DOHH2 (cell line): ENCODE results near the gene SLC6A11.

ENCODE experiments used
- H3F3A ChIP-seq: fragments of 200-600 bp; sonication (generic), shearing (Covaris generic); 2 replicates; pipeline ENCODE4 v1.6.0; 2016; ENCODE audit warnings: antibody characterized with exemption, mild to moderate bottlenecking; ENCODE audit not compliant: control insufficient read depth, insufficient read depth
- H3K27ac ChIP-seq: fragments of 200-600 bp; sonication (generic); 2 replicates; pipeline ENCODE4 v1.5.1; 2014; ENCODE audit warnings: low read depth, mild to moderate bottlenecking, low read length, moderate library complexity
- H3K27me3 ChIP-seq: fragments of 200-600 bp; sonication (generic); 2 replicates; pipeline ENCODE4 v1.6.1; 2014; ENCODE audit warnings: mild to moderate bottlenecking, low read length, mixed read lengths; ENCODE audit not compliant: control insufficient read depth
- H3K36me3 ChIP-seq: fragments of 200-600 bp; sonication (generic); 2 replicates; pipeline ENCODE4 v1.6.1; 2014; ENCODE audit warnings: mild to moderate bottlenecking, low read length, moderate library complexity, mixed read lengths; ENCODE audit not compliant: control insufficient read depth
- H3K4me1 ChIP-seq: fragments of 200-600 bp; sonication (generic); 2 replicates; pipeline ENCODE4 v1.6.1; 2014; ENCODE audit warnings: mild to moderate bottlenecking, low read length, mixed read lengths; ENCODE audit not compliant: control insufficient read depth
- H3K4me2 ChIP-seq: fragments of 200-600 bp; sonication (generic); 2 replicates; pipeline ENCODE4 v1.6.0; 2014; ENCODE audit warnings: mild to moderate bottlenecking, low read length, moderate library complexity
- H3K4me3 ChIP-seq: fragments of 200-600 bp; sonication (generic); 2 replicates; pipeline ENCODE4 v1.5.1; 2014; ENCODE audit warnings: mild to moderate bottlenecking, low read length, mixed read lengths
- H3K79me2 ChIP-seq: fragments of 200-600 bp; sonication (generic); 2 replicates; pipeline ENCODE4 v1.6.1; 2014; ENCODE audit warnings: mild to moderate bottlenecking, low read length, mixed read lengths; ENCODE audit not compliant: control insufficient read depth
- H3K9me2 ChIP-seq: fragments of 200-600 bp; sonication (generic); replicated peaks from 2 replicates; pipeline ENCODE4 v1.6.1; 2014; ENCODE audit warnings: mild to moderate bottlenecking, low read length, mixed read lengths; ENCODE audit not compliant: control insufficient read depth
- H3K9me3 ChIP-seq: fragments of 200-600 bp; sonication (generic); 2 replicates; pipeline ENCODE4 v1.6.1; 2014; ENCODE audit warnings: antibody characterized with exemption, low read length, mixed read lengths; ENCODE audit not compliant: control insufficient read depth, insufficient read depth
- H4K20me1 ChIP-seq: fragments of 200-600 bp; sonication (generic); 2 replicates; pipeline ENCODE4 v1.6.0; 2014; ENCODE audit warnings: low read depth, mild to moderate bottlenecking, antibody characterized with exemption, low read length, moderate library complexity; ENCODE audit not compliant: control insufficient read depth, insufficient read depth
- EZH2phosphoT487 ChIP-seq: fragments of 200-600 bp; sonication (generic); IDR thresholded peaks from 2 replicates; pipeline ENCODE4 v1.6.1; 2017; ENCODE audit warnings: borderline replicate concordance, mild to moderate bottlenecking, antibody characterized with exemption, low read length, moderate library complexity, mixed read lengths
- TF ChIP-seq, protein P1 (sequence below): fragments of 200-600 bp; sonication (generic); IDR thresholded peaks from one replicate; pipeline ENCODE4 v1.5.1; 2014; ENCODE audit warnings: antibody characterized with exemption, mild to moderate bottlenecking, low read depth, low read length; ENCODE audit not compliant: poor library complexity, severe bottlenecking

Gene SLC6A11

DNA sequence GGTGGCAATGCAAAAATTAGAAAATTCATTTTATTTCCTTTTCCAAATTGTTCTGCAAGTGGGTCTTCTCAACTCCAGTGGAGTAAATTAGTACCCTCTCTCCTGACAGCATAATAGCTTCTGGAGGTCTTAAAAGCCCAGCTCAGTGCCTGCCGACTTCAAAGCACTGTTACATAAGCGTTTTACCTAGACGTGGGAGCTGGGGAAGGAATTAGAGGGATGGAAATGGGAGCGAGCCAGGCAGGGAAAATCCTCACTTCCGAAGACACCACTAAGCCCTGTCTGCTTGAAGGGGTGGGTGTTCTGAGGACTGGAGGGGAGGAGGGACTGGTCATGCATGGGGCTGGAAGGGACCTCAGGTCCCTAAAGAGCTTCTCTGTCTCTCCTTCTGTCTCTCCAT is 99.3 kb downstream of the SLC6A11 start:
- no peaks in the 10 kb centered on the region for H3K36me3 ChIP-seq

GRCh38 chr3:10917176-10917575 is 101.1 kb downstream of the SLC6A11 start:
- Histone ChIP-seq H3K4me1 (no peaks in the 10 kb centered on the region), H4K20me1 (no peaks in the 10 kb centered on the region), H3K36me3 (no peaks in the 10 kb centered on the region), H3K4me3 (no peak overlapping the region), H3F3A (no peaks in the 10 kb centered on the region), H3K9me3 (no peaks in the 10 kb centered on the region), H3K4me2 (no peak overlapping the region), H3K79me2 (no peaks in the 10 kb centered on the region), H3K9me2 (no peaks in the 10 kb centered on the region), H3K27me3 (no peaks in the 10 kb centered on the region), H3K27ac (no peak overlapping the region)
- TF ChIP-seq EZH2phosphoT487, result no peak
- TF ChIP-seq, protein P1, sequence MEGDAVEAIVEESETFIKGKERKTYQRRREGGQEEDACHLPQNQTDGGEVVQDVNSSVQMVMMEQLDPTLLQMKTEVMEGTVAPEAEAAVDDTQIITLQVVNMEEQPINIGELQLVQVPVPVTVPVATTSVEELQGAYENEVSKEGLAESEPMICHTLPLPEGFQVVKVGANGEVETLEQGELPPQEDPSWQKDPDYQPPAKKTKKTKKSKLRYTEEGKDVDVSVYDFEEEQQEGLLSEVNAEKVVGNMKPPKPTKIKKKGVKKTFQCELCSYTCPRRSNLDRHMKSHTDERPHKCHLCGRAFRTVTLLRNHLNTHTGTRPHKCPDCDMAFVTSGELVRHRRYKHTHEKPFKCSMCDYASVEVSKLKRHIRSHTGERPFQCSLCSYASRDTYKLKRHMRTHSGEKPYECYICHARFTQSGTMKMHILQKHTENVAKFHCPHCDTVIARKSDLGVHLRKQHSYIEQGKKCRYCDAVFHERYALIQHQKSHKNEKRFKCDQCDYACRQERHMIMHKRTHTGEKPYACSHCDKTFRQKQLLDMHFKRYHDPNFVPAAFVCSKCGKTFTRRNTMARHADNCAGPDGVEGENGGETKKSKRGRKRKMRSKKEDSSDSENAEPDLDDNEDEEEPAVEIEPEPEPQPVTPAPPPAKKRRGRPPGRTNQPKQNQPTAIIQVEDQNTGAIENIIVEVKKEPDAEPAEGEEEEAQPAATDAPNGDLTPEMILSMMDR, result no peak

More for the DNA sequence above, 99.3 kb downstream of the SLC6A11 start:
- Histone ChIP-seq H3K9me3 (no peaks in the 10 kb centered on the region), H3K79me2 (no peaks in the 10 kb centered on the region), H3K27me3 (no peaks in the 10 kb centered on the region), H3K4me1 (no peaks in the 10 kb centered on the region), H3K4me3 (no peak overlapping the region), H3F3A (no peaks in the 10 kb centered on the region), H3K4me2 (no peak overlapping the region), H3K27ac (no peak overlapping the region), H3K9me2 (no peaks in the 10 kb centered on the region), H4K20me1 (no peaks in the 10 kb centered on the region)
- TF ChIP-seq, protein P1, result no peak
- no peak for TF ChIP-seq EZH2phosphoT487

DNA sequence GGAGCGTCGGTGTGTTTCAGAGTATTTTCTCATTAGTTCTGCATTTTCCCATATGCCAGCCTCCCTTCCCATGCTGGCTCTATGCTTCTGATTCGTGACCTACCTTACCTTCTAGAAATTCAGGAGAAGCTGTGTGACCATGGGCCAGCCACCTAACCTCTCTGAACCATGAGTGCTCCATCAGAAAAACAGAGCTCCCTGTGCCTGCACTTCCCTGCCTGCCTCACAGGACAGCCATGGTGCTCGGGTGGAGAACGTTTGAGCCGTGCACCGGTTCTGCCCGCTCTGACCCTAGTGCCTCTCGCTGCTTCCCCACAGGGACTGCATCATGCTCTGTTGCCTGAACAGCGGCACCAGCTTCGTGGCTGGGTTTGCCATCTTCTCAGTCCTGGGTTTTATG is 102.0 kb downstream of the SLC6A11 start:
- Histone ChIP-seq H3F3A (no peaks in the 10 kb centered on the region), H3K4me1 (no peaks in the 10 kb centered on the region), H3K4me3 (no peak overlapping the region), H3K27ac (no peak overlapping the region), H3K9me3 (no peaks in the 10 kb centered on the region), H3K27me3 (no peaks in the 10 kb centered on the region), H4K20me1 (no peaks in the 10 kb centered on the region), H3K36me3 (no peaks in the 10 kb centered on the region), H3K4me2 (no peak overlapping the region), H3K9me2 (no peaks in the 10 kb centered on the region), H3K79me2 (no peaks in the 10 kb centered on the region)
- TF ChIP-seq EZH2phosphoT487, result no peak
- TF ChIP-seq, protein P1, result no peak

- H3K4me2 ChIP-seq, result no peak overlapping the region
These were observed 103.6 kb downstream of the SLC6A11 start for GRCh38 chr3:10919636-10920035.

More at GRCh38 chr3:10919636-10920035, 103.6 kb downstream of the SLC6A11 start:
- TF ChIP-seq EZH2phosphoT487, result no peak
- TF ChIP-seq, protein P1, result no peak
- H3K9me2 ChIP-seq, result no peaks in the 10 kb centered on the region
- no peak overlapping the region for H3K4me3 ChIP-seq
- H3K4me1 ChIP-seq, result no peaks in the 10 kb centered on the region
- H3K79me2 ChIP-seq, result no peaks in the 10 kb centered on the region
- H3K27me3 ChIP-seq, result no peaks in the 10 kb centered on the region
- H3F3A ChIP-seq, result no peaks in the 10 kb centered on the region
- no peaks in the 10 kb centered on the region for H3K9me3 ChIP-seq
- H3K36me3 ChIP-seq, result no peaks in the 10 kb centered on the region
- H4K20me1 ChIP-seq, result no peaks in the 10 kb centered on the region
- no peak overlapping the region for H3K27ac ChIP-seq
